Activated naive CD4-positive, alpha-beta T cell treated with anti-CD3 and anti-CD28 coated beads, Interleukin-2, amount 50 U/mL, for 72 hours (primary cell): ENCODE measurements around the gene SHE. TPM values are rescaled to one million over a fixed set of nuclear protein-coding genes. Genes with fewer than 3 reads are reported as not detected.

Experiments
- ATAC-seq, 2 donors: fragments of 150-1000 bp; cut with Tn5 transposase; 2 replicates each; pipeline ENCODE4 v1.10.0; 2021; ENCODE audit warnings: mild to moderate bottlenecking in 2 of 2, moderate library complexity in 2 of 2
- DNase-seq, 2 donors: peaks; one replicate each; pipeline ENCODE4 v3.0.0; 2021 to 2022; ENCODE audit warnings: low spot score in 2 of 2
- H3K27ac Mint-ChIP-seq, 2 donors: one replicate each; pipeline ENCODE4 v1.8.0; 2022; ENCODE audit warnings: mild to moderate bottlenecking in 2 of 2, mixed read lengths in 2 of 2
- H3K36me3 Mint-ChIP-seq, 2 donors: one replicate each; pipeline ENCODE4 v1.8.0; 2022; ENCODE audit warnings: mixed read lengths in 2 of 2
- H3K9me3 Mint-ChIP-seq, 2 donors: one replicate each; pipeline ENCODE4 v1.8.0; 2022; ENCODE audit warnings: mixed read lengths in 2 of 2
- total RNA-seq, 2 donors: library from RNA; stranded (reverse); gene quantifications; one replicate each; pipeline ENCODE4 v1.2.3, GENCODE V29; 2022

Gene SHE
- total RNA-seq, 2 donors from 2014 or later: not detected

- ATAC-seq (no peak), DNase-seq (no peak)
- no peaks in the 10 kb centered on the region for H3K9me3 Mint-ChIP-seq
- H3K27ac Mint-ChIP-seq: no peak overlapping the region
- H3K36me3 Mint-ChIP-seq: peaks cover 13 to 14% of the 10 kb centered on the region in 2 donors
Measured at GRCh38 chr1:154443274-154444013, 58.8 kb downstream of the SHE start.

GRCh38 chr1:154442006-154442740, 60.0 kb downstream of the SHE start:
- DNase-seq: no peak
- no peaks in the 10 kb centered on the region for H3K9me3 Mint-ChIP-seq
- peaks cover 13 to 14% of the 10 kb centered on the region in 2 donors for H3K36me3 Mint-ChIP-seq
- H3K27ac Mint-ChIP-seq: peak overlapping the region; percentile 32 to 100
- ATAC-seq: no peak

- ATAC-seq (no peak), DNase-seq (no peak)
- Mint-ChIP-seq H3K36me3 (peaks cover 12 to 13% of the 10 kb centered on the region in 2 donors), H3K27ac (peak overlapping the region; percentile 72 to 100), H3K9me3 (no peaks in the 10 kb centered on the region)
Measured at GRCh38 chr1:154441241-154441888, 60.8 kb downstream of the SHE start.

GRCh38 chr1:154440036-154440804, 62.0 kb downstream of the SHE start:
- Mint-ChIP-seq H3K36me3 (peaks cover 8 to 13% of the 10 kb centered on the region in 2 donors), H3K27ac (peak overlapping the region; percentile 96 to 100), H3K9me3 (no peaks in the 10 kb centered on the region)
- no peak for DNase-seq
- peak; percentile 72 to 81 for ATAC-seq

GRCh38 chr1:154436433-154436832, 65.8 kb downstream of the SHE start:
- ATAC-seq: no peak
- Mint-ChIP-seq H3K36me3 (peaks cover 0 to 6% of the 10 kb centered on the region in 2 donors), H3K27ac (no peak overlapping the region), H3K9me3 (no peaks in the 10 kb centered on the region)
- DNase-seq: no peak

GRCh38 chr1:154435599-154436200, 66.5 kb downstream of the SHE start:
- Mint-ChIP-seq H3K27ac (no peak overlapping the region), H3K9me3 (no peaks in the 10 kb centered on the region), H3K36me3 (peaks cover 0 to under 1% of the 10 kb centered on the region in 2 donors)
- no peak for DNase-seq
- ATAC-seq: no peak

GRCh38 chr1:154434346-154435085, 67.7 kb downstream of the SHE start:
- H3K36me3 Mint-ChIP-seq: no peaks in the 10 kb centered on the region
- H3K27ac Mint-ChIP-seq: no peak overlapping the region

GRCh38 chr1:154433161-154433764, 68.9 kb downstream of the SHE start:
- no peaks in the 10 kb centered on the region for H3K36me3 Mint-ChIP-seq
- DNase-seq: no peak
- H3K27ac Mint-ChIP-seq: peak overlapping the region in 1 of 2 donors; percentile 5
- ATAC-seq: peak; percentile 19 to 44
- no peaks in the 10 kb centered on the region for H3K9me3 Mint-ChIP-seq

More at GRCh38 chr1:154434346-154435085, 67.7 kb downstream of the SHE start:
- no peaks in the 10 kb centered on the region for H3K9me3 Mint-ChIP-seq
- DNase-seq (no peak), ATAC-seq (no peak)

- ATAC-seq (peak; percentile 92), DNase-seq (peak in 1 of 2 donors; percentile 67)
- H3K9me3 Mint-ChIP-seq: no peaks in the 10 kb centered on the region
- H3K36me3 Mint-ChIP-seq: no peaks in the 10 kb centered on the region
- peak overlapping the region; percentile 5 to 19 for H3K27ac Mint-ChIP-seq
Measured at GRCh38 chr1:154431586-154432373, 70.4 kb downstream of the SHE start.

- DNase-seq: no peak
Measured at GRCh38 chr1:154430903-154431302, 71.3 kb downstream of the SHE start.

GRCh38 chr1:154429841-154430611, 72.2 kb downstream of the SHE start:
- no peak for ATAC-seq
- DNase-seq: no peak
- peak overlapping the region in 1 of 2 donors; percentile 5 for H3K27ac Mint-ChIP-seq
- no peaks in the 10 kb centered on the region for H3K36me3 Mint-ChIP-seq
- H3K9me3 Mint-ChIP-seq: no peaks in the 10 kb centered on the region

More at GRCh38 chr1:154430903-154431302, 71.3 kb downstream of the SHE start:
- ATAC-seq: no peak
- Mint-ChIP-seq H3K27ac (peak overlapping the region in 1 of 2 donors; percentile 5), H3K36me3 (no peaks in the 10 kb centered on the region), H3K9me3 (no peaks in the 10 kb centered on the region)
